K562 (cell line): ENCODE data around the gene DCAF12. TPM values are rescaled to one million over a fixed set of nuclear protein-coding genes. Genes with fewer than 3 reads are reported as not detected.

Source experiments
- HLTF ChIP-seq: fragments of 450-650 bp; IDR thresholded peaks from 2 replicates; pipeline ENCODE4 v1.6.1; 2016
- LARP7 ChIP-seq: fragments of 450-650 bp; IDR thresholded peaks from 2 replicates; pipeline ENCODE4 v1.6.1; 2016
- NFATC3 ChIP-seq: fragments of 450-650 bp; IDR thresholded peaks from 2 replicates; pipeline ENCODE4 v1.6.1; 2017; ENCODE audit warnings: mild to moderate bottlenecking
- POLR2B ChIP-seq: fragments of 450-650 bp; IDR thresholded peaks from 2 replicates; pipeline ENCODE4 v1.6.1; 2018; ENCODE audit warnings: low read depth; ENCODE audit not compliant: partially characterized antibody
- SREBF2 ChIP-seq: sonication (generic); formaldehyde crosslinking; IDR thresholded peaks from 2 replicates; pipeline ENCODE4 v1.4.0; 2020; ENCODE audit warnings: mild to moderate bottlenecking, missing genetic modification reagents
- STAT6 ChIP-seq: sonication (generic); formaldehyde crosslinking; IDR thresholded peaks from 2 replicates; pipeline ENCODE4 v1.8.1; 2023; ENCODE audit warnings: mild to moderate bottlenecking, missing genetic modification reagents
- TEAD4 ChIP-seq, 2 experiments: sonication (generic) in 1 of 2; formaldehyde crosslinking in 1 of 2; IDR thresholded peaks; 2 replicates each; pipeline versions ENCODE4 v1.6.1 to v1.8.0; 2012 to 2022; ENCODE audit warnings: borderline replicate concordance in 1 of 2, inconsistent platforms in 1 of 2, low read length in 1 of 2, mild to moderate bottlenecking in 1 of 2, missing genetic modification reagents in 1 of 2
- ZFP36 ChIP-seq: fragments of 150-350 bp; IDR thresholded peaks from 2 replicates; pipeline ENCODE4 v1.6.1; 2018; ENCODE audit warnings: low read length, low read depth; ENCODE audit not compliant: partially characterized antibody
- ZFX ChIP-seq: sonication (generic); formaldehyde crosslinking; IDR thresholded peaks from 2 replicates; pipeline ENCODE4 v1.8.0; 2022; ENCODE audit warnings: mild to moderate bottlenecking, missing genetic modification reagents, moderate library complexity
- ZNF639 ChIP-seq, 2 experiments: fragments of 200-800 bp in 1 of 2; sonication (Bioruptor generic) in 1 of 2; sonication (generic) in 1 of 2; formaldehyde crosslinking in 1 of 2; IDR thresholded peaks in 1 of 2; conservative IDR thresholded peaks in 1 of 2; 2 replicates each; pipeline versions ENCODE4 v1.5.0 to v1.6.1; 2016 to 2020; ENCODE audit warnings: missing compliant biosample characterization in 1 of 2, missing genetic modification characterization in 1 of 2, missing genetic modification reagents in 1 of 2
- polyA plus RNA-seq, 8 experiments: library from polyadenylated mRNA; depleted of rRNA in 4 of 8; stranded (reverse) in 5 of 8; unstranded in 3 of 8; fragments of >200 nt; fragmentation: Nextera tagmentation in 2 of 8; fragmentation: Illumina TruSeq in 1 of 8; extraction: Ambion mirVana in 2 of 8; extraction: Trizol in 1 of 8; gene quantifications; 2 replicates each; pipeline versions ENCODE4 v1.2.1 to v1.2.3, GENCODE V29; 2011 to 2014; ENCODE audit warnings: inconsistent platforms in 1 of 8, missing spikeins in 1 of 8
- total RNA-seq, 7 experiments: library from RNA; depleted of rRNA in 6 of 7; stranded (reverse); fragments of >200 nt in 6 of 7; fragmentation: Illumina TruSeq in 2 of 7; extraction: Trizol in 2 of 7; gene quantifications; 2 replicates each; pipeline versions ENCODE4 v1.2.1 to v1.2.3, GENCODE V29; 2011 to 2021; ENCODE audit warnings: low replicate concordance in 1 of 7
- TF ChIP-seq, protein P1 (sequence below): sonication (generic); formaldehyde crosslinking; IDR thresholded peaks from 2 replicates; pipeline ENCODE4 v1.8.0; 2023; ENCODE audit warnings: mild to moderate bottlenecking, missing genetic modification reagents
- TF ChIP-seq, protein P2 (sequence below): fragments of 450-650 bp; IDR thresholded peaks from 2 replicates; pipeline ENCODE4 v1.6.1; 2016; ENCODE audit warnings: borderline replicate concordance

DCAF12 gene
- total and polyA plus RNA-seq, 9 of the 15 experiments (the other 6 are each of a cell fraction or from before 2014, with no cell fraction given), result 10.9 to 59.6 (median 30.8) TPM

GRCh38 chr9:34126207-34127034 is at the start of gene DCAF12 (continued):
- TF ChIP-seq ZNF639 (CRISPR knock-in tag; conservative IDR thresholded peaks at IDR 0.05 in 1 of 2, IDR thresholded peaks at IDR 0.05 in 1 of 2) (peak in 1 of 2 experiments; percentile 33; a peak in 1 of 4 replicates), STAT6 (CRISPR knock-in tag) (no peak), TEAD4 (IDR thresholded peaks at IDR 0.05; ENCODE audit: low read length) (no peak), TEAD4 (CRISPR knock-in tag; IDR thresholded peaks at IDR 0.05; ENCODE audit: borderline replicate concordance) (no peak), SREBF2 (no peak), POLR2B (peak; percentile 80), LARP7 (peak; percentile 65; the same call in 1 of the 2 replicates), NFATC3 (no peak), ZFX (CRISPR knock-in tag) (peak; percentile 87), ZFP36 (no peak), HLTF (peak; percentile 52; the same call in 1 of the 2 replicates)
- TF ChIP-seq, protein P1, sequence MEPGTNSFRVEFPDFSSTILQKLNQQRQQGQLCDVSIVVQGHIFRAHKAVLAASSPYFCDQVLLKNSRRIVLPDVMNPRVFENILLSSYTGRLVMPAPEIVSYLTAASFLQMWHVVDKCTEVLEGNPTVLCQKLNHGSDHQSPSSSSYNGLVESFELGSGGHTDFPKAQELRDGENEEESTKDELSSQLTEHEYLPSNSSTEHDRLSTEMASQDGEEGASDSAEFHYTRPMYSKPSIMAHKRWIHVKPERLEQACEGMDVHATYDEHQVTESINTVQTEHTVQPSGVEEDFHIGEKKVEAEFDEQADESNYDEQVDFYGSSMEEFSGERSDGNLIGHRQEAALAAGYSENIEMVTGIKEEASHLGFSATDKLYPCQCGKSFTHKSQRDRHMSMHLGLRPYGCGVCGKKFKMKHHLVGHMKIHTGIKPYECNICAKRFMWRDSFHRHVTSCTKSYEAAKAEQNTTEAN (CRISPR knock-in tag), result no peak
- TF ChIP-seq, protein P2, sequence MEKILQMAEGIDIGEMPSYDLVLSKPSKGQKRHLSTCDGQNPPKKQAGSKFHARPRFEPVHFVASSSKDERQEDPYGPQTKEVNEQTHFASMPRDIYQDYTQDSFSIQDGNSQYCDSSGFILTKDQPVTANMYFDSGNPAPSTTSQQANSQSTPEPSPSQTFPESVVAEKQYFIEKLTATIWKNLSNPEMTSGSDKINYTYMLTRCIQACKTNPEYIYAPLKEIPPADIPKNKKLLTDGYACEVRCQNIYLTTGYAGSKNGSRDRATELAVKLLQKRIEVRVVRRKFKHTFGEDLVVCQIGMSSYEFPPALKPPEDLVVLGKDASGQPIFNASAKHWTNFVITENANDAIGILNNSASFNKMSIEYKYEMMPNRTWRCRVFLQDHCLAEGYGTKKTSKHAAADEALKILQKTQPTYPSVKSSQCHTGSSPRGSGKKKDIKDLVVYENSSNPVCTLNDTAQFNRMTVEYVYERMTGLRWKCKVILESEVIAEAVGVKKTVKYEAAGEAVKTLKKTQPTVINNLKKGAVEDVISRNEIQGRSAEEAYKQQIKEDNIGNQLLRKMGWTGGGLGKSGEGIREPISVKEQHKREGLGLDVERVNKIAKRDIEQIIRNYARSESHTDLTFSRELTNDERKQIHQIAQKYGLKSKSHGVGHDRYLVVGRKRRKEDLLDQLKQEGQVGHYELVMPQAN, result peak; percentile 87
